Measurements from ENCODE around the gene HNRNPL.

The HNRNPL gene

DNA sequence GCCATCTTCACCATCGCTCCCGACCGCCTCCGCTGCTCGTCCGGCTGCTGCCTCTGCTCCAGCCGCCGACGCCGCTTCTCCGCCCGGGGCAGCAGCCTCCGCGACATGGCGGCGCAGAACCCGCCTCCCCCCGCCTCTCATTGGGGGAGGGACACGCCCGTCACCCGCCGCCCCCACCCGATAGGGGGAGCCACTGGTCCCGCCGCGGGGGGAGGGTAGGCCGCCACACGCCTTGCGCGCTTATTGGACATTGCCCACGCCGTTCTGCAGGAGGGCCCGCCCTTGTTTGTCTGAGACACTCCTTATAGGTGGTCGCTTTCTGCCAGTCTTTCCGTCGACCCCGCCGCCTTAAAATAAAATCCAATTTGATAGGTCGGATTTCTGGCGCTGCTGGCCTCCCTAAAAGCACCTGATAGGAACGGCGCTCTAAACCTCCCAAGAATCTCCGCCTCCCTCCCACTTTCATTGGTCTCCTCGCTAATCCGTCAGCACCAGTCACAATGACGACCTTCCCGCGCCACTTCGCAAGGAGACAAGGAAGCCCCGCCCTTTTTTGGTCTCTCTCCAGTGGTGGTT lies at the start of gene HNRNPL:
Gene HNRNPL, minus strand, starts transcription at position 127 of the 576 bp plus-strand sequence. Its CDS starts 20 bp downstream, at position 107.
- TF ChIP-seq EZH2phosphoT487 (IDR thresholded peaks at IDR 0.05; ENCODE audit: borderline replicate concordance) (no peak), CTCF (conservative IDR thresholded peaks at IDR 0.05; ENCODE audit: low read length) (peak; percentile 28; the same call in 1 of the 2 replicates)
- no peaks in the 10 kb centered on the region for H3K9me2 ChIP-seq (replicated peaks; ENCODE audit: low read depth, low read length)
- H3K4me2 ChIP-seq (ENCODE audit: low read depth, low read length, poor library complexity, severe bottlenecking), result peak within 1 kb of the TSS; percentile 99
- peak within 1 kb of the TSS; percentile 92 for H3K9ac ChIP-seq (ENCODE audit: low read depth, low read length, poor library complexity, severe bottlenecking)
- peak within 1 kb of the TSS; percentile 95 for H3K4me3 ChIP-seq (ENCODE audit: low read length, poor library complexity, severe bottlenecking)
- H3K36me3 ChIP-seq (ENCODE audit: insufficient read depth, low read length), result peaks cover 33% of the 10 kb centered on the region; the same call in 1 of the 2 replicates
- 0 out of 2 replicates have a peak within 1 kb of the TSS, but pooled peaks have one; percentile 31 for H2AFZ ChIP-seq (ENCODE audit: low read length)
- peaks cover 4% of the 10 kb centered on the region for H3K27me3 ChIP-seq (ENCODE audit: insufficient read depth, low read length, poor library complexity, severe bottlenecking)
- H3K9me3 ChIP-seq (ENCODE audit: insufficient read depth, low read depth, low read length), result no peaks in the 10 kb centered on the region
- peaks cover 42% of the 10 kb centered on the region for H4K20me1 ChIP-seq (ENCODE audit: insufficient read depth, low read length, poor library complexity, severe bottlenecking)
- no peaks in the 10 kb centered on the region for H3F3A ChIP-seq (ENCODE audit: low read depth)
- peaks cover 58% of the 10 kb centered on the region for H3K79me2 ChIP-seq (ENCODE audit: insufficient read depth, low read length)
- H3K4me1 ChIP-seq (ENCODE audit: insufficient read depth, low read length, poor library complexity, severe bottlenecking), result peaks cover 44% of the 10 kb centered on the region

GRCh38 chr19:38898788-38899446 lies 49.1 kb upstream of the HNRNPL start:
- Histone ChIP-seq H3K79me2 (ENCODE audit: insufficient read depth, low read length) (peaks cover 18% of the 10 kb centered on the region), H3K9ac (ENCODE audit: low read depth, low read length, poor library complexity, severe bottlenecking) (peak overlapping the region; percentile 73), H3K9me3 (ENCODE audit: insufficient read depth, low read depth, low read length) (no peaks in the 10 kb centered on the region), H3K27me3 (ENCODE audit: insufficient read depth, low read length, poor library complexity, severe bottlenecking) (no peaks in the 10 kb centered on the region), H2AFZ (ENCODE audit: low read length) (peak overlapping the region; percentile 93), H3K4me1 (ENCODE audit: insufficient read depth, low read length, poor library complexity, severe bottlenecking) (peaks cover 18% of the 10 kb centered on the region), H3K9me2 (replicated peaks; ENCODE audit: low read depth, low read length) (no peaks in the 10 kb centered on the region), H3K4me2 (ENCODE audit: low read depth, low read length, poor library complexity, severe bottlenecking) (peak overlapping the region; percentile 79), H3K4me3 (ENCODE audit: low read length, poor library complexity, severe bottlenecking) (peak overlapping the region; percentile 91), H4K20me1 (ENCODE audit: insufficient read depth, low read length, poor library complexity, severe bottlenecking) (no peaks in the 10 kb centered on the region), H3F3A (ENCODE audit: low read depth) (no peaks in the 10 kb centered on the region), H3K36me3 (ENCODE audit: insufficient read depth, low read length) (no peaks in the 10 kb centered on the region)
- TF ChIP-seq EZH2phosphoT487 (IDR thresholded peaks at IDR 0.05; ENCODE audit: borderline replicate concordance) (no peak), CTCF (conservative IDR thresholded peaks at IDR 0.05; ENCODE audit: low read length) (no peak)

DNA sequence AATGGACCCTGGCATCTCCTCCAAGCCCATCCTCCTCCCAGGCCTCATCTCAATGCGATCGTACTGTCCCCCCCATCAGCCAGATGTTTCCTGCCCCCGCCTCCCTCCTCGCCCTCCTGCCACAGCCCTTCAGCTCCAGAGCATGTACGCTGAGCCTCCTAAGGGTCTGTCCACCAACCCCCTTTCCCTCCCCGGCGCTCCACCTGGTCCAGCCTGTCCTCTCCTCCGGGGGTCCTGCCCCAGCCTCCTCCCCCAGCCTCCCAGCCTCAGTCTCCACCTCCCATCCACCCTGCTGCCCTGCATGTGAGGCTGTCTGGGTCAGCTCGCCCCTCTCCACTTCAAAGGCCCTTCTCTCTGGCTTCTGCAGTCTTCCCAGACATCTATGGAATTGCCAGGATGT lies 45.2 kb upstream of the HNRNPL start:
- Histone ChIP-seq H3K9me3 (ENCODE audit: insufficient read depth, low read depth, low read length) (no peaks in the 10 kb centered on the region), H3K27me3 (ENCODE audit: insufficient read depth, low read length, poor library complexity, severe bottlenecking) (no peaks in the 10 kb centered on the region), H3K79me2 (ENCODE audit: insufficient read depth, low read length) (peaks cover under 1% of the 10 kb centered on the region), H4K20me1 (ENCODE audit: insufficient read depth, low read length, poor library complexity, severe bottlenecking) (no peaks in the 10 kb centered on the region), H3K9ac (ENCODE audit: low read depth, low read length, poor library complexity, severe bottlenecking) (no peak overlapping the region), H2AFZ (ENCODE audit: low read length) (no peak overlapping the region), H3F3A (ENCODE audit: low read depth) (no peaks in the 10 kb centered on the region), H3K36me3 (ENCODE audit: insufficient read depth, low read length) (no peaks in the 10 kb centered on the region), H3K4me1 (ENCODE audit: insufficient read depth, low read length, poor library complexity, severe bottlenecking) (peaks cover 9% of the 10 kb centered on the region), H3K4me3 (ENCODE audit: low read length, poor library complexity, severe bottlenecking) (no peak overlapping the region), H3K9me2 (replicated peaks; ENCODE audit: low read depth, low read length) (no peaks in the 10 kb centered on the region), H3K4me2 (ENCODE audit: low read depth, low read length, poor library complexity, severe bottlenecking) (no peak overlapping the region)
- TF ChIP-seq CTCF (conservative IDR thresholded peaks at IDR 0.05; ENCODE audit: low read length), result no peak
- no peak for TF ChIP-seq EZH2phosphoT487 (IDR thresholded peaks at IDR 0.05; ENCODE audit: borderline replicate concordance)

Measured in Loucy (cell line).